SKM-1 treated with dmso at 0.1 percent for 144 hours (cell line): Measurements from ENCODE around the gene SMC6.

Source experiments
- DNase-seq: peaks from one replicate; lab custom pipeline; 2025; ENCODE audit not compliant: unreplicated experiment; lab: John Stamatoyannopoulos, UW

The SMC6 gene

GRCh38 chr2:17763641-17764333 is 10.2 kb upstream of the SMC6 start:
- DNase-seq, result no peak

- DNase-seq, result no peak
These were observed 8.8 kb upstream of the SMC6 start for GRCh38 chr2:17762451-17762850.

GRCh38 chr2:17759805-17760204 is 6.2 kb upstream of the SMC6 start:
- DNase-seq, result peak; percentile 45

- DNase-seq, result no peak
These were observed 4.5 kb upstream of the SMC6 start for GRCh38 chr2:17758118-17758517.

GRCh38 chr2:17757321-17757720 is 3.7 kb upstream of the SMC6 start:
- DNase-seq, result no peak

- no peak for DNase-seq
These were observed 3.1 kb upstream of the SMC6 start for GRCh38 chr2:17756668-17757067.

- no peak for DNase-seq
These were observed 1.3 kb upstream of the SMC6 start for GRCh38 chr2:17754773-17755425.

- DNase-seq, result peak; percentile 18
These were observed 463 bp downstream of the SMC6 start for GRCh38 chr2:17752892-17753802.

GRCh38 chr2:17752246-17752645 is 1.4 kb downstream of the SMC6 start:
- no peak for DNase-seq

- no peak for DNase-seq
These were observed 3.7 kb downstream of the SMC6 start for GRCh38 chr2:17749753-17750438.

- no peak for DNase-seq
These were observed 4.9 kb downstream of the SMC6 start for GRCh38 chr2:17748745-17749144.

GRCh38 chr2:17747684-17748452 is 5.7 kb downstream of the SMC6 start:
- no peak for DNase-seq

GRCh38 chr2:17740203-17740602 is 13.4 kb downstream of the SMC6 start:
- DNase-seq, result no peak

- DNase-seq, result no peak
These were observed 16.6 kb downstream of the SMC6 start for GRCh38 chr2:17736989-17737388.

GRCh38 chr2:17735864-17736263 is 17.7 kb downstream of the SMC6 start:
- no peak for DNase-seq

GRCh38 chr2:17733599-17733998 is 20.0 kb downstream of the SMC6 start:
- no peak for DNase-seq

GRCh38 chr2:17729880-17730279 is 23.7 kb downstream of the SMC6 start:
- DNase-seq, result no peak

GRCh38 chr2:17728210-17728609 is 25.4 kb downstream of the SMC6 start:
- DNase-seq, result no peak

GRCh38 chr2:17719562-17720371 is 33.8 kb downstream of the SMC6 start:
- DNase-seq, result peak; percentile 21

GRCh38 chr2:17718689-17719088 is 34.9 kb downstream of the SMC6 start:
- DNase-seq, result no peak
